Measurements from ENCODE around the gene SEL1L3.

SEL1L3 gene

DNA sequence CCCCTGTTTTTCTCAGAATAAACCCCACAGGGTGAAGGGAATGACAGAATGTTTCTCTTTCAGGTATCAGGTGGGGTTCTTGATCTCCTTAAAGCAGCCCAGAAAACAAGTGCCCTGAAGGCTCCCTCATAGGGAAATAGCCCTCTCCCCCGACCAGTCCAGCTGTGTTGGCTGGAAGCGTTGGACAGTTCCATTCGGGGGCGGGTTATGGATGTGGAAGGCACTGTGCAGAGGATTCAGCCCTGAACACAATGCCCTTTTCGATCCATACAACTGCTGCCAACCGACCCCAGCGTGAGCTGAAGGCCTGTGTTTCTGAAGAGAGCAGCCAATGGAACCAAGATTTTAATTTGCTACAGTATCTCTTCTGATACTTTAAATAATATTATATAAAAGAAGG is 41.5 kb downstream of the SEL1L3 start:
- peak in 7 of 56 donors; percentile 5 to 33 (median 16) for DNase-seq

DNA sequence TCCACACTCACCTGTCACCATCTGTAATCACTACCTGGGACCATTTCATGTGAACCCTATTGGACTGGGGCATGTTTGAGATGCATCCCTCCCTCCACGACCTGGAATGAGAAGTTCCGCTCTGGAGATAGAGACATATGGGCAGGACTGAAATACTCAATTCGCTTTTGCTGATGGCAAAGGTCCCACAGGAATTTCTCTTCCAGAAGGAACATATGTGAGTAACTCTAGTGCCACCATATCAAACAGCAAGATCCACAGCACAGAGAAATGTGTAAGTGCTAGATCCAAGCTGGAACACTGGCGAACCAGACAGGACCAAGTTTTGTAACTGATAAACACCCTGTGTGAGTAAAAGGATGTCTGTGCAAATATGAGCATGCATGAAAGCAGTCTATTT is 43.9 kb downstream of the SEL1L3 start:
- DNase-seq: no peak

DNA sequence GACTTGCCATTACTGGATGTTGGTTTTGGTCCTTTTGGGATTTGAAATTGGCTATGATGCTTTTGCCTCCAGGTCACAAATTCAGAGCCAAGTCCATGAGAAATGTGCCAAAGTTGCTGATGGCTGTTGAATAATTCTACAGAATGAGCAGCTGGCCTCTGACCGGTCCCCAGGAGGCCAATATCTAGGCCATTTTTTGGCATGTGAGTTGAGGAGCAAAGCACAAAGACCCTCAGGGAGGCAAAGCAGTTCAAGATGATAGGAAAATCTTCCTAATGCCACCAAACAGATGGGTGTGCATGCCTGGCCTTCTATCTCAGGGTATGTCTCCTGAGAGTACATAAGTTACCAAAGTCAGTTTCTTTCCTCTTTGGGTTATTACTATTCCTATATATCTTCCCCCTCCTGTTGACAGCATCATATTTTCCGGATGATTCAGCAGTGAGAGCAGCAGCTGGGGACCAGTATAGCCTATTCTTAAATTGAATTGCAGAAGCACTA is 44.4 kb downstream of the SEL1L3 start:
- no peak for DNase-seq

DNA sequence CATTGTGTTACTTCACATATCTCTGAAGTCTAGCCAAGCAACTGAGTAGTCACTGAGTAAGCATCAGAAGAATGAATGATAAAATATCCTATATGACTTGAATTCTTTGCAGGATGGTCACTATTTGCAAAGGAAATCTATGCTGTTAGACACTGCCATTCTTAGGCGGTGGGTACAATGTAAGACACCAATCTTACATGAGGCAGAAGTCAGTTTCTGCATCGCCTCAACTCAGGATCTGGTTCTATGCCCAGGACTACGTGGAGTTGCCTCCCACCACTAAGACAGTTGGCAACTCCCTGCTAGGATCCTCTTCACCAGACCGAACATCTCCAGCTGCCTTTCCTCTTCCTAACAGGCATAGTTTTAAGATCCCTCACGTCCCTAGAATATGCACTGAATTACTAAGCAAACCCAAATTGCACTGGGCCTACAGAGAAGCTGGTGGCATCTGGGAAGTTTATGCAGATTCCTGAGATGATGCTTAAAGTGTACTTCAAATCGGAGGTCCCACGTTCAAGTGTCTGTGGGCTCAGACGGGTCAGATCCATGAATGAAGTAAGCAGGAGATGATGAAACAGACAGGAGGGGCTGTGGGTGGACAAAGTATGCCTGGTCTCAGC is 45.6 kb downstream of the SEL1L3 start:
- DNase-seq: no peak

DNA sequence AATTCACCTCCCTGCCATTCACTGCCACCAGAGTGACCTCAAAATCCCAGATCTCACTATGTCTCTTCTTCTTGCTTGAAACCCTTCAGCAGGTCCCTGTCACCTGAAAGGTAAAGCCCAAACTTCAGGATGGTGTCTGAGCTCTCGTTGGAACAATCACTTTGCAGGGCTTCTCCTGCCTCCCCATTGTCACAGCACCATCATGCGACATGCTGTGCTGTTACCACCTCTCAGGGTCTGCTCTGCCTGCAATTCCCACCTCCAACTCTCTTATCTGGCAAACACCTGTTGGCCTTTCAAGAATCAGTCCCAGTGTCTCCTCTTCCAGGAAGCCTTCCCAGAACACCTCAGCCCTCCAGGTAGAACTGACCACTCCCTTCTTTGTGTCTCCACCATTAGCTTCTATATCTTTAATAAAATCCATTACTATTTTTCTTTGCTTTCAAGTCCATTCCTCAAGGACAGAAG is 46.2 kb downstream of the SEL1L3 start:
- DNase-seq: no peak

DNA sequence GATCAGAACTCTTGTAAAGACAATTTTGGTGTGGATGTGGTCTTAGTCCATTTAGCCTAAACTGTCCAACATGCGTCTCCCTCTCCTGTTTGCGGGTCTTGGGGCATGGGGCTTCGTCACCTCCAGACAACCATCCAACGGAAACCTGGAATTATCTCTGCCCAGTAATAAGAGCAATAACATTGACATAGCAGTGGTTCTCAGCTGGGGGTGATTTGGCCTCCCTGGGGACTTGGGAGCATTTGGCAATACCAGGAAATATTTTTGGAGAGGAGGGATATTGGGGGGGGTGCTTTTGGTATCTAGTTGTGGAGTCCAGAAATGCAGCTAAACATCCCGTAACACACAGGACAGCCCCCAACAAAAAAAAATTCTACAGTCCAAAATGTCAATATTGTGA is 47.2 kb downstream of the SEL1L3 start:
- no peak for DNase-seq

- DNase-seq: peak in 18 of 56 donors; percentile 5 to 59 (median 19)
These were observed 48.3 kb downstream of the SEL1L3 start for GRCh38 chr4:25814301-25815136.

GRCh38 chr4:25813448-25814106 is 49.2 kb downstream of the SEL1L3 start:
- no peak for DNase-seq

GRCh38 chr4:25811841-25812240 is 50.9 kb downstream of the SEL1L3 start:
- no peak for DNase-seq

DNA sequence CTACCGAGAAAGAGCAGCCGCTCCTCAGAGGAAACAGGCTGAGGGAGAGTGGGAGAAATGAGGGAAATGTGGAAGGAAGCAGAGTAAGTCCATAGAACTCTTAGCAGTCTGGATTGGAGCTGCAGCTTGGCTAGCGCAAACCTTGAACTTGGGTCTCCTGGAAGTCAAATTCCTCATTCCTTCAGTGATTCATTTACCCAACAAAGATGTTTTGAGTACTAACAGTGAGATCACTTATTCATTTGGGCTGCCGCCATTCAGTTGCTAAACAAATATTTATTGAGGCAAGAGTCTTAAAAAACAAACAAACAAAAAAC is 51.5 kb downstream of the SEL1L3 start:
- DNase-seq: no peak

DNA sequence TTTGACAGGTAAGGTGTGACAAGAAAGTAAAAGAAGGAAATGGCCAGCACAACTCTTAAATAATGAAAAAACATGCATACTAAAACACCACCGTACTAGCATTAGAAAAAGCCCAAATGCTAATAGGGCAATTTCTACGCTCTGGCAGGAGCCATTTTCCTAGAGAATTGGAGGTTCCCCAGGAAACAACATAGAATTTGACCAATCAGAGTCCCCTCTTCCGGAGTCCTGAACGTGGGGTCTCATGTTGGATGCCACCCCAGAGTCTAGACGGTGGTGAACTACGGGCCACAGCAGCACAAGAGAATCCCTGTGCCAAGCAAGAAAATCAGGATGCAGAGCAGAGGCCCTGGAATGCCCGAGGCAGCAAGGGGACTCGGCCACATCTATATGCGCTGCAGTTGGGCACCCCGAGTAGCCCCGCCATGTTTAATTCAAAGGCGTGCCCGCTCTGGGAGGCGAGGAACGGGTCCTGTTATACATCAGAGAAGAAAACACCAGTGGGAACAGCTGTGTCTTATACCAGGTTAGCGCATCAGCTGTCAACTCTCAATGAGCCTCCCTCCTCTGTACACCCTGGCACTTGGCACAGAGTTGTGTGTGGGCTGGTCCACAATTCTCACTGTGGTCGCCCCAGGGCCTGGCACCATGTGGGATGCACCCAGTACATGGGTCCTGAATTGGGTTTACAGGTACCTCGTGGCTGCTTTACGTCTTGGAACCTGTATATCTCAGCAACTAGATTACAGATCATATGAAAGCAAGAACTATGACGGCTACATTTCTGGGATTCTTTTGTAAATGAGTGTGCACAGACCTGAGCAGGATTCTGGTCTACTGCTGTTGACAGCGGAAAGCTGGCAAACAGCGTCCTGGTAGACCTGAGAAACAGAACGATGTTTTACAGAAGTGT is 52.1 kb downstream of the SEL1L3 start:
- no peak for DNase-seq

DNA sequence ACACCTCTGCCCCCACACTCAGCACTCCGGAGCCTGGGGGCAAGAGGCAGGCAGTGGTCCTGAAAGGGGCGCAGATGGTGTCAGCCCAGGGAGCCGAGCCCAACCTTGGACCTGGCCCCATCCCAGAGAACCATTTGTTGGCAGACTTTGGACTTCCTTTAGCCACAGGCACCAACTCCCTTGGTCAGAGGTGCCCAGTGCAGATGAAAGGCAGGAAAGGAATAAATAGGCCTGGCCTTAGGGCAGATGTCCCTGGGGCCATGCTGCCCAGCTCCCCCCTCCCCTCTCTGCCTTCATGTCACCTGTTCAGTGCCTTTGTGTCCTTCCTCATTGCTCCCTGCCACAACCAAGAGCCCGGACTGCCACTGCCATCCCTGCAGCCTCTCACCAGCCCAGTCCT is 52.8 kb downstream of the SEL1L3 start:
- DNase-seq: peak in 2 of 56 donors; percentile 3 to 4

GRCh38 chr4:25807102-25807728 is 55.6 kb downstream of the SEL1L3 start:
- no peak for DNase-seq

DNA sequence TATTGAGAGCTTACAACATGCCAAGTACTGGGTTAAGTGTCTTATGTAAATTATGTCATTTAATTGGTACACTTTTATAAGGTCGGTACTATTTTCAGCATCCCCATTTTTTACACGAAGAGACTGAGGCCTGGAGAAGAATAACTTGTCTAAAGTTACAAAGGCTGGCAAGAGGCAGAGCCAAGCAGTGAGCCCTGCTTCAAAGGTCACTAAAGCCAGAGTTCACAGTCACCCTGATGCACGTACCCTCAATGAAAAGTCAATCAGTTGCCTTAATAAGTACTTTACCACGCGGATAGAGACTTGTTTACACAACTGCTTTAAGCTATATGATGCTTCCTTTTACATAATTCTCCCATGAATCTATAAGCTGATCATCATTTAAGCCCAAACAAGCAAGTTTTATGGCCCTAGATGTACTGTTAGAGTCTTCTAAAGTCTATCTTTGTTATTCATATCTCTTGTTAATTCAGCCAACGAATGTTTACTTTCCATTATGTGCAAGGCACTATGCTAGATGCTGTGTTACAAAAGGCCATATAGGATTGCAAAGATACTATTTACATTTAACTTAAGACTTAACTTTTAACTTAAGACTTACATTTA is 57.4 kb downstream of the SEL1L3 start:
- no peak for DNase-seq

DNA sequence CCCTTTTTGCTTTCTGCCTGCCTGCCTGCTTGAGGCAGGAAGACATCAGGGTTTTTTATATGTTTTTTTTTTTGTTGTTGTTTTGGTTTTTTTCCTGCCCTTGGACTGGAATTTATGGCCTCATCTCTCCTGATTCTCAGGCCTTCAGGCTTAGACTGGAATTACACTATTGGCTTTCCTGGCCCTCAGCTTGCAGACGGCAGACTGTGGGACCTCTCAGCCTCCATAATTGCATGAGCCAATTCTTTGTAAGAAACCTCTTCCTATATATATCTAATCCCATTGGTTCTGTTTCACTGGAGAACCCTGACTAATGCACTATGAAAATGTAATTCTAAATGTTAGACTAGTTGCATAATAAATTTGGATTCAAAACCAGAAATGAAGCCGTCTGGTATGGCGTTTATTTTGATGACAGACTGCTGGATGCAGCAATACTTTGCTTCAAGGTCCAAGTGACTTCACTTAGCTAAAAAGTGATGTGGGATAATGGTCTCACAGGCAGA is 59.0 kb downstream of the SEL1L3 start:
- DNase-seq: no peak

GRCh38 chr4:25801594-25801993 is 61.2 kb downstream of the SEL1L3 start:
- no peak for DNase-seq

DNA sequence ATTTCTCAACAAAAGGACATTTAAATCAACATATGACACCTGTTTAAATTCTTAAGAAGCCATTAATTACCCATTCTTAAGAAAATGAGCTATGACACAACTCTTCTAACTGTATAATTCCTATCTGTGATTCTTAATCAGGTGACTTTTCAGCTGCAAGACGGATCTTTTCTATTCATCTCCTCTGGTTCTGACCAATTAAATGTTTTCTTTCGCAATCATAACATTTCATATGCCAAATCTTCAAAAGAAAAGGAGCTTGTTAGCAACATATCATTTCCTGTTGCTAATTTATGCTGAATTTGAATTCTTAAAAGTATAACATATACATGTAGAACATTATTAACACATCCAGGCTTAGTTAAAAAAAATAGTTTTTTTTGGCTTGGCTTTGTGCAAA is 62.5 kb downstream of the SEL1L3 start:
- DNase-seq: no peak

DNA sequence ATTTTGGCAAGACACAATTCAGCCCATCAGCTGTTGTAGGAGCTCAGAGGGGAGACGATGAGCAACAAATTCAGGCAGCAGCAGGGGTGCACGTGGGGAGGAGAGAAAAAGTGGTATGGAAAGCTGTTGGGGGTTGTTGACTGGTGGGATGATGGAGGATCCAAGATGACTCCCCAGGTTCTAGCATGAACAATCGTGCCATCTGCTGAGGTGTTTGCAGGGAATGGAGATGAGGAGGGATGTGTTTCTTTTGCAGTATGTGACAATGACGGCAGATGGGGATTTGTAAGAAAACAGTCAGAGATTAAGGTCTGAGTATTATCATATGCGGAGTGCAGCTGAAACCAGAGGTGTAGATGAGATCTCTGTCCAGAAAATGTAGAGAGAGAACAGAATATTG is 63.3 kb downstream of the SEL1L3 start:
- DNase-seq: no peak

DNA sequence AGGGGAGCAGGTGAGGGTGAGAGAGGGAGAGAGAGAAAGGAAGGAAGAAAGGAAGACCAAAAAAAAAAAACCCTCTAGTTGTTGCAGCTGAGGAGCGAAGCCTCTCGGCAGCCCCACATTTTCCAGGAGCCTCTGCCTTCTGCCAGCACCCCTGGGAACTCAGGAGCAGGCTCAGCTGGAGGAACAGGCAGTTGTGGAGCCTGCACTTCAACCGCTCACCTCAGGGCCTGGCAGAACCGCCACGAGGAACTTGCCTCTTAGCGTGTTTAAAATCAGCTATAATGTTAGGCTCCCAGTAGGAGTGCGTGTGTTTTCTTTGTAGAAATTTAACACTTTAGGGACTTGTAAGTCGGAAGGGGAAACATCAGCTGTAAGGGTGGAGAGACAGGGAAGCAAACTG is 65.7 kb downstream of the SEL1L3 start:
- no peak for DNase-seq
